Measurements from ENCODE around the gene CERS5. TPM values are rescaled to one million over a fixed set of nuclear protein-coding genes. Genes with fewer than 3 reads are reported as not detected.
A peak's percentile ranks its signal among the peaks of the same experiment; 100 is the strongest.

The CERS5 gene
- total RNA-seq, 1 donor from 2014 or later: 33.2 TPM

- no peak overlapping the region for H3K4me3 ChIP-seq
- H3K9me3 ChIP-seq: no peaks in the 10 kb centered on the region
- H3K4me1 ChIP-seq: peaks cover 23% of the 10 kb centered on the region
- no peaks in the 10 kb centered on the region for H3K27me3 ChIP-seq
- TF ChIP-seq, protein P1, sequence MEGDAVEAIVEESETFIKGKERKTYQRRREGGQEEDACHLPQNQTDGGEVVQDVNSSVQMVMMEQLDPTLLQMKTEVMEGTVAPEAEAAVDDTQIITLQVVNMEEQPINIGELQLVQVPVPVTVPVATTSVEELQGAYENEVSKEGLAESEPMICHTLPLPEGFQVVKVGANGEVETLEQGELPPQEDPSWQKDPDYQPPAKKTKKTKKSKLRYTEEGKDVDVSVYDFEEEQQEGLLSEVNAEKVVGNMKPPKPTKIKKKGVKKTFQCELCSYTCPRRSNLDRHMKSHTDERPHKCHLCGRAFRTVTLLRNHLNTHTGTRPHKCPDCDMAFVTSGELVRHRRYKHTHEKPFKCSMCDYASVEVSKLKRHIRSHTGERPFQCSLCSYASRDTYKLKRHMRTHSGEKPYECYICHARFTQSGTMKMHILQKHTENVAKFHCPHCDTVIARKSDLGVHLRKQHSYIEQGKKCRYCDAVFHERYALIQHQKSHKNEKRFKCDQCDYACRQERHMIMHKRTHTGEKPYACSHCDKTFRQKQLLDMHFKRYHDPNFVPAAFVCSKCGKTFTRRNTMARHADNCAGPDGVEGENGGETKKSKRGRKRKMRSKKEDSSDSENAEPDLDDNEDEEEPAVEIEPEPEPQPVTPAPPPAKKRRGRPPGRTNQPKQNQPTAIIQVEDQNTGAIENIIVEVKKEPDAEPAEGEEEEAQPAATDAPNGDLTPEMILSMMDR (IDR thresholded peaks at IDR 0.05): no peak
- peak; percentile 47 for DNase-seq
- no peak for ATAC-seq
- H3K27ac ChIP-seq: no peak overlapping the region
- peaks cover 10% of the 10 kb centered on the region for H3K36me3 ChIP-seq
- intact Hi-C loops (cut with DNase I): no loop called here
These were observed 61.2 kb downstream of the CERS5 start for GRCh38 chr12:50105913-50106450.

DNA sequence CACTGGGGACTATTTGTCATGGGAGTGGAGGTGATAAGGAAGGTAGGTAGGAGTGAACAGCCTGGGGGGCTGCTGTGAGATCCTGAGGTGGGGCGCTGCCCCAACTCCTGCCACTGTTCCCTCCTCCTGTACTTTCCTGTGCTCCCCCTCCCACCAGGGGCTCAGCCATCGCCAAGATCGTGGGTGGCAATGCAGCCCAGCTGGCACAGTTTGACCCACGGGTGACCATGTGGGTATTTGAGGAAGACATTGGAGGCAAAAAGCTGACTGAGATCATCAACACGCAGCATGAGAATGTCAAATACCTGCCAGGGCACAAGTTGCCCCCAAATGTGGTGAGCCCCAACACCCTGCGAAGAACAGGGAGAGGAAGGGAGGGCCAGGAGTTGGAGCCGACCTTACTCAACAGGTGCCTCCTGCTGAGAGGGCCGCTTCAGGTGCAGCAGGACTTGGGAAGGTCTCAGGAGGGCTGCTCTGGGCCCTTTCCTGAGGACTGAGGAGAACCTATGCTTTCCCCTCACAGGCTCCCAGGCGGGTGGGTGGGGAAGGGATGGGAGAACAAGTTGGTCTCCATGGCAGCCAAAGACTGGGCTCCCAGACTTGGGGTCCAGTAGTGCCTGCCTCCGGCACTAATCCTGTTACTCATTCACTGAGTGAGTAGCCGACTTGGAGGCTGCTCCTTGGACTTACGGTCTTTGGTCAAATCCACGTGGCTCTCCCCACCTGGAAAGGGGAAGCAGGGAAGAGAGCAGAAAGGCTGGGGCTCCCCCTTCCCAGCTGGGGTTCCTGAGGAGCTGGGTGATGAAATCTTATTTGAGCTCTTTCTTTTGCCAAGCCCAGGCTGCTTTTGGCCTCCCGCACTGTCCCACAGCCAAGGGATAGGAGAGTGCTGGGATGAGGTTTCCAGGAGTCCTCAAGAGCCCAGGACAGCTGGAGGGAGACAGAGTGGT is 62.5 kb downstream of the CERS5 start:
- Histone ChIP-seq H3K27ac (peak overlapping the region; percentile 33), H3K4me3 (peak overlapping the region; percentile 25)
- TF ChIP-seq, protein P1 (IDR thresholded peaks at IDR 0.05): no peak

DNA sequence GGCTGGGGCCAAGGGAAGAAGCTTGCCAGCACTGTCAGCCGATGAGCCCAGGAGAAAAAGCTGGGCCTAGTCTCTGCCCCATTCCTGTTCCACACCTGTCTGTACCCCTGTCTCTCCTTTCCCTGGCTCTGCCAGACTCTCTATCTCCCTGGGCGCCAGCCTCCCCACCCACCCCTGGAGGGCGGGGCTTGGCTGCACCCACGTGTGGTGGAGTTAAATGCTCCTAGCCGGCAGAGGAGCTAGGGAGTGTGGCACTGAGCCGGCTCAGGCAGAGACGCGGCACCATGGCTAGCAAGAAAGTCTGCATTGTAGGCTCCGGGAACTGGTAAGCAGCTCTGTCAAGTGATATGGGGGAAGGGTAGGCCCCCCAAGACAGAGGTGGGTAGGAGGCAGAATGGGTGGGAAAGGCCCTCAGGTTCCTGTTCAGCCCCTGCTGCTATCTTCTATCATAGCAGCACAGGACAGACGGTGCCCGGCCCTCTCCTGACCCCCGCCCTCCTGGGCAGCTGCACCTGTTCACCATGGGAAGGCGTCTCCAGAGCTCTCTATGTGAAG is 63.3 kb downstream of the CERS5 start, which contains the start of gene GPD1:
Gene GPD1, plus strand, starts transcription at position 242 of the 555 bp plus-strand sequence. Its CDS starts 43 bp downstream, at position 285.
- DNase-seq: peak; percentile 91
- Histone ChIP-seq H3K4me1 (peaks cover 8% of the 10 kb centered on the region), H3K4me3 (peak within 1 kb of the TSS; percentile 25), H3K36me3 (peaks cover 25% of the 10 kb centered on the region), H3K27me3 (no peaks in the 10 kb centered on the region), H3K9me3 (no peaks in the 10 kb centered on the region), H3K27ac (peak within 1 kb of the TSS; percentile 33)
- ATAC-seq: peak; percentile 89
- intact Hi-C loops (cut with DNase I): no loop called here
- TF ChIP-seq, protein P1 (IDR thresholded peaks at IDR 0.05): no peak

More for the DNA sequence above, 62.5 kb downstream of the CERS5 start:
- H3K4me1 ChIP-seq: peaks cover 10% of the 10 kb centered on the region
- intact Hi-C loops (cut with DNase I): no loop called here
- H3K27me3 ChIP-seq: no peaks in the 10 kb centered on the region
- peak; percentile 64 for DNase-seq
- H3K9me3 ChIP-seq: no peaks in the 10 kb centered on the region
- ATAC-seq: peak; percentile 3
- H3K36me3 ChIP-seq: peaks cover 16% of the 10 kb centered on the region

- Histone ChIP-seq H3K27me3 (no peaks in the 10 kb centered on the region), H3K4me3 (no peak overlapping the region), H3K9me3 (no peaks in the 10 kb centered on the region), H3K36me3 (peaks cover 30% of the 10 kb centered on the region), H3K27ac (peak overlapping the region; percentile 33), H3K4me1 (peaks cover 8% of the 10 kb centered on the region)
- DNase-seq (no peak), ATAC-seq (no peak)
- intact Hi-C loops (cut with DNase I): no loop called here
- TF ChIP-seq, protein P1 (IDR thresholded peaks at IDR 0.05): no peak
These were observed 63.8 kb downstream of the CERS5 start for GRCh38 chr12:50103351-50103750.

DNA sequence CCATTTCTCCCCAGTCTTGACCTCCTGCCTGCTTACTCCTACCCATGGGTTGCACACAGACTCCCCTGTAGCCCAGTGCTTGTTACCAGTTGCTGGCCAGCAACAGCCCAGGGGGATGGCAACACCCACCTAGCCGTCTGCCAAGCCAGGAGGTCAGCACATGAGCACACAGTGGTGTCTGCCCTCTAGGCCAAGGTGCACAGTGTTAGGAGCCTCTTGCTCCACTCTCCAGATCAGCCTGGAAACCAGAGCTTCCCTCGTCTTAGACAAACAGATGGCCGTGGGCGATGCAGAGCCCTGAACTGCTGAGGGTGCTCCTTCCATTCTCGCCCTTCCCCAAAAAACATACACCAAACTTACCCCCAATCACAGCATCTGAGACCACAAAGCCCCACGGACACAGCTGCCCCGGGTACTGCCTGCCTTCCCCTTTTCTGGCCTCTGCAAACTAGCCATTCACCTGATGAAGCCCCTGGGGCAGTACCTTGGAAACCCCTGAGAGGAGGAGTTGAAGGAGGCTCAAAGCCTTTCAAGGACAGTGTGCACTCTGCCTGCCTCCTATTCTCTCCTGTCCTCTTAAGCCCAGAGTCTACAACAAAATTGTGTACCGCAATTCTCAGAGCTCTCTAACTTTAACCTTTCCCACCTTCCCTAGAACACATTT is 64.4 kb downstream of the CERS5 start:
- H3K27ac ChIP-seq: no peak overlapping the region
- intact Hi-C loops (cut with DNase I): no loop called here
- no peak overlapping the region for H3K4me3 ChIP-seq
- peaks cover 8% of the 10 kb centered on the region for H3K4me1 ChIP-seq
- peak; percentile 80 for DNase-seq
- H3K9me3 ChIP-seq: no peaks in the 10 kb centered on the region
- peaks cover 35% of the 10 kb centered on the region for H3K36me3 ChIP-seq
- H3K27me3 ChIP-seq: no peaks in the 10 kb centered on the region
- peak; percentile 80 for ATAC-seq
- TF ChIP-seq, protein P1 (IDR thresholded peaks at IDR 0.05): no peak
